Stimulated activated CD8-positive, alpha-beta memory T cell treated with anti-CD3 and anti-CD28 coated beads, Interleukin-7, amount 100 ng/mL, for 4 hours (primary cell): ENCODE data around the gene SLC36A2.
"Not testable (repeated sequence)": the region's sequence is repeated elsewhere in the genome, so short reads cannot be mapped to it uniquely, and the experiment has no call there.

Experiments
- DNase-seq, 2 donors: peaks; one replicate each; pipeline ENCODE4 v3.0.0-alpha.2; 2020; ENCODE audit warnings: low read depth in 2 of 2

SLC36A2 gene

GRCh38 chr5:151326266-151326665 is 21.1 kb downstream of the SLC36A2 start:
- DNase-seq, result no peak

DNA sequence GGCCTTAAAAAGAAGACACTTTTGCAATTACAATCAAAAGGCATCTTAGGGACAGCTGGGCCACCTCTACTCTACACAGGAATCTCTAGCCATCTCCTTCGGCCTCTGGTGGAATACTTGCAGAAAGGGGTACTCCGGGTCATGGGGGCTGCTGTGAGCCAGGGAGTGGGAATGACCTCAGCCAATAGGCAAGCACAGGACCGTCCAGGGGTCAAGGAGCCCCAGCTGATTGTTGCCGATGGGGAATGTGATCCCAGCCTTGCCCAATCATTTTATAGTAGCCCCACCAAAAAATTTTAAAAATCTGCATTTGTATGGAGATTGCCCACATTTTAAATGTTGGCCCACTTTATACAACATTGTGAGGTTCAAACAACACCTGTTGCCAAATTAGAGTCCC is 26.9 kb downstream of the SLC36A2 start:
- no peak for DNase-seq

DNA sequence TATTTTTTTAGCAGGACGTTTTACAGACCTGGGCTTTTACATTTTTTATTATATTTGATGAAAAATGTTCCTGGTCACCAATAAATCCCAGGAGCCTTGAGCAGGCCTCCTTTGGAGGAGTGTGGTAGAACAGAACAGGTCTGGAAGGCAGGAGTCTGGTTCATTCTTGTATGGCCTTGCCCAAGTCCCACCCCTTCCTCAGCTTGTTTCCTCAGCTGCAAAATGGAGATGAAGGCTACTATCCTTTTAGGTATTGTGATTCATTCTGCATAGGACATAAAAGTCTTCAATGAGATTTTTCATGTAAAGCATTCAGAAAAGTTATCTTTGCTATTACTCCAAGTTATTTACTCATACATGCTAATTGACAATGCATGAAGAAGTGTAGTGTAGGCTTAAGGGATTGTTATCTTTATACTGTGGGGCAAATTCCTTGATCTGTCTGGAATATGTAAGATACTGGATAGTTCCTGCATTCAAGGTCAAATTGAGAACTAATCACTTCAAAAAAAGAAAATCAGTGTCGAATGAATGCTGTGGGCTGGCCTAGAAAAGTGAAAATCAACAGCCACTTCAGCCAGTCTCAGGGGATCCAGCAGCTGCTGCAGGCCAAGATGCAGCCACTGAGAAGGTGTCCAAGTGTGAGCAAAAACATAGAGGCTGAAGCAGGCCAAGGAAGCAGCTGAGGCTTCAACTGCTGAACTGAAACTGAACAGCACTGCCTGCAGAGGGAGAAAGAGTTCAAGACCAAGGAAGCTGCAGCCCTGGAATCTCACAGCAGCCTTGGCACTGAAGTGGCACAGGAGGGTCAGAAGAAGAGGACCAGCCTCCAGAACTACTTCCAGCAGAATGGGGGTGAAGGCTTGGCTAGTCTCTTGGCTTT is 28.3 kb downstream of the SLC36A2 start:
- DNase-seq, result no peak

DNA sequence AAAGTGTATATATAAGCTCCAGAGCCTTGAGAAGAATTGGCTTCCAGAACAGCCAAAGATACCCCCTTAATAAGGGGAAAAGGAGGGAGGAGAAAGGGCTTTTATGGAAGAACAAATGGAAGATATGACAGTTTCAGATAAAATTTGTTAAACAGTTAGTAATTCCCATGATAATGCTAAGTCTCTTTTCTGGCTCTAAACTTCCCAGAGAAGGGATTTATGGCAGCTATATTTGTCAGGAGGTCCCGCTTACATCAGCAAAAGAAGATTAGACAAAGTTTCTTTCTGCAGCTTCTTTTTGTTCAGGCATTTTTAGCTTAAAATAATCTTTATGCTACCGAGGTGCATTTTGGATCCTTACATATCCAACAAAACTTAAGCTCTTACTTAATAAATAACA is 29.5 kb downstream of the SLC36A2 start:
- DNase-seq, result no peak

GRCh38 chr5:151315998-151316597 is 31.3 kb downstream of the SLC36A2 start:
- peak; percentile 0 to 20 for DNase-seq

- DNase-seq, result no peak
Measured at GRCh38 chr5:151313357-151313756, 34.0 kb downstream of the SLC36A2 start.

DNA sequence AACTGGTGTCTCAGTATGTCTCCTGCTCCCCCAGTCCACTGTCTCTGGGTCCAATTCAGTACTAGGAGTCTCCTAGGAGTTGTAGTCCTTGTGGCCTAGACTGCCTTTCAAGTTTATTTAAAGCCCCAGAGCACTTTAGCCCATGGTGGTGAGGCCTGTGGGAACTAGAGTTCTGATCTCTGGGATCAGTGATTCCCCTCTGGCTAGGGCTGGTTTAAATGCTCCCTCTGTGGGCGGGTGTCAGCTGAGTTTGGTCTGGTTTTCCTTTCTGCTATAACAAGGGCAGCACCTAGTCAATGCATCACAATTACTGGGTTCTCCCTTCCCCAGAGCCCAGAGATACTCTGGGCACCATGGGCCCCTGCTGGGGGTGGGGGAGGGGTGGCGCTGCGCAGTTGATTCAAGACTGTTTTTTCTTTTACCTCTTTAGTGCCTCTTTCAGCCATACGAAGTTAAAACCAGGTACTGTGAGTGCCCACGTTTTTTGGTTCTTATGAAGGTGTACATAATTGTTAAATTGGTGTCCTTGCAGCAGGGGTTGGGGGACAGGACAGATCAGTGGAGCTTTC is 34.5 kb downstream of the SLC36A2 start:
- no peak for DNase-seq

- DNase-seq, result no peak
Measured at GRCh38 chr5:151310932-151311331, 36.4 kb downstream of the SLC36A2 start.

GRCh38 chr5:151309821-151310220 is 37.5 kb downstream of the SLC36A2 start:
- DNase-seq, result not testable (repeated sequence)

- DNase-seq, result not testable (repeated sequence)
Measured at GRCh38 chr5:151309266-151309665, 38.1 kb downstream of the SLC36A2 start.

DNA sequence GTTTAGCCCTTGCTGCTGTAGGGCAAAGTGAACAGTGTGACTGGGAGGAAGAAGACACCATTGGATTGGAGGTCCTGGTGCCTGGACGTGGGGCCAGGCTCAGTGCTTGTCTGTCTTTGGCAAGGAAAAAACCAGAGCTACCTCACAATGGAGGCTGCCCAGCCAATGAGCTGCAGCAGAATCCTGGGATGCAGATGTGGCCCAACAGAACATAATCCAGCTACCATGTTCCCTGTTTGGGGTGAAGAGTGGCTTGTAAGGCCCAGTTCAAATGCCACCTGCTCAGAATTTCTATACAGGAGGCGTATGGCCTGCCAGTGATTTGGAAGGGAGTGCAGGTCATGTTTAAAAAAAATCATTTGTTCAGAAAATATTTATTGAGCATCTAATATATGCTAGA is 43.7 kb downstream of the SLC36A2 start, which contains the start of gene SLC36A3:
TSS of gene SLC36A3 (minus strand) at position 101 of the 400 bp plus-strand sequence. CDS start 412 bp downstream, outside the sequence.
- DNase-seq, result no peak

- no peak for DNase-seq
Measured at GRCh38 chr5:151298063-151298855, 49.1 kb downstream of the SLC36A2 start.

- no peak for DNase-seq
Measured at GRCh38 chr5:151296974-151297373, 50.4 kb downstream of the SLC36A2 start.

DNA sequence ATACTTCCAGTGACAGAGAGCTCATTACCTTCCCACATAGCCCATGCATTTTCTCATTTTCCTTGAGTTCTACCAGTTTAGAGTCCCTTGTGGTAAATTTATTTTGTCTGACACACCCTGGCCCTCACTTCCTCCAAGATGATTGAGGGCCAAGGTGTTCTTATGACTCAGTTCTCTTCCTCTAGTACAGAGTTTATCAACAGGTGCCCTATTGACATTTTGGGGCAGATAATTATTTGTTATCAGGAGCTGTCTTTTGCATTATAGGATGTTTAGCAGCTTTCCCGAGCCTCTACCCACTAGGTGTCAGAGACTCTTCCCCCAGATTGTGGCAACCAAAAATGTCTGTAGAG is 50.9 kb downstream of the SLC36A2 start:
- no peak for DNase-seq

GRCh38 chr5:151295791-151296477 is 51.4 kb downstream of the SLC36A2 start:
- no peak for DNase-seq

GRCh38 chr5:151295138-151295537 is 52.2 kb downstream of the SLC36A2 start:
- no peak for DNase-seq

- DNase-seq, result no peak
Measured at GRCh38 chr5:151293624-151294023, 53.7 kb downstream of the SLC36A2 start.

DNA sequence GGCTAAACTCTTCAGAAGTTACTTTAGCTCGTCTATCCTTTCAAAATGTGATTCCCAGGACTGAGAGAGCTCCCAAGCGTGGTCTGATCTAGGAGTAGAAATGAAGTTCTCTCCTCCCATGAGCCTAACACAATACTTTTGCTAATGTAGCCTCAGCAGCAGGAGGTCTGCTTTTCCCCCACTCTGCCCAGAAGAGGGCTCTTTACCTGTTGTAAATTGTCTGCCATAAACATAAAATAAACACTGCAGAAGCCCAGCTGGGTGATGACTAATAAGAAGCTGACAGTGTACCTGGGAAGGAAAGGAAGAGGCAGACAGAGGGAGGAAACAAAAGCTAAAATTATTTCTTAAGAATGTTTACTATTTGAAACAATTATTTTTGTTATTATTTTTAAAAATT is 59.2 kb downstream of the SLC36A2 start:
- no peak for DNase-seq

DNA sequence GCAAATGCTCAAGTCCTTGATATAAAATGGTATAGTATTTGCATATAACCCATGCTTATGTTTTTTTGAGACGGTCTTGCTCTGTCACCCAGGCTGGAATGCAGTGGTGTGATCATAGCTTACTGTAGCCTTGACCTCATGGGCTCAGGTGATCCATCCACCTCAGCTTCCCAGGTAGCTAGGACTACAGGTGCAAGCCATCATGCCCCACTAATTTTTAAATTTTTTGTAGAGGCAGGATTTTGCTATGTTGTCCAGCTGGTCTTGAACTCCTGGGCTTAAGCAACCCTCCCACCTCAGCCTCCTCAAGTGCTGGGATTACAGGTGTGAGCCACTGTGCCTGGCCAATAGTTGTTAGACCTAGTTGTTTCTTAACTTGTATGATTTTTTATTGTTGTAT is 61.1 kb downstream of the SLC36A2 start:
- DNase-seq, result no peak

GRCh38 chr5:151285683-151286082 is 61.7 kb downstream of the SLC36A2 start:
- no peak for DNase-seq

DNA sequence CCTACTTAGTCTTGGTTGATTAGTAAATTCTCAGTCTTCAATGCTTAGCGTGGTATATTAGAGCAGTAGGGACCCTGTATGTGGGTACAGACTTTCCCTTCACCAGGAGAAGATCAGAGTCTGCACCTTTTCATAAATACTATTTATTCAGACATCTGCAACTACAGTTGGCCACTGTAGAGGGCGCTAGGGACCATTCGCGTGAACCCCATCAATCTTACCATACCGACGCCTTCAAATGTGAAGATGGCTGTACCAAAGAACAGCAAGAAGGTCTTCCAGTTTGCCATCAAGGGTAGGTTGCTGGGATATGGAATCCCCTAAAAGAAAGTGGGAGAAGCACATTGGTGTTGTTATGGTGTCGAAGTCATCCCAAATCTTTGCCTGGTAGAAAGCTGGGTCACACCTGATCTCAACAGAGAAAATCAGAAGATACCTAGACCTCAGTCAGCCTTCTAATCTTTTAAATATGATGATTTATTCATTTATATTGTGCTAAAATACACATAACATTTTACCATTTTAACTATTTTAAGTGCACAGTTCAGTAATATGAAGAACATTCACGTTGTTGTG is 62.9 kb downstream of the SLC36A2 start:
- no peak for DNase-seq
